Measurements from ENCODE around the gene ST7. TPM values are rescaled to one million over a fixed set of nuclear protein-coding genes. Genes with fewer than 3 reads are reported as not detected.
"Not testable (repeated sequence)": the region's sequence is repeated elsewhere in the genome, so short reads cannot be mapped to it uniquely, and the experiment has no call there.

ST7 gene
- total RNA-seq, 2 experiments from 2014 or later = 5.2 to 7.0 TPM

DNA sequence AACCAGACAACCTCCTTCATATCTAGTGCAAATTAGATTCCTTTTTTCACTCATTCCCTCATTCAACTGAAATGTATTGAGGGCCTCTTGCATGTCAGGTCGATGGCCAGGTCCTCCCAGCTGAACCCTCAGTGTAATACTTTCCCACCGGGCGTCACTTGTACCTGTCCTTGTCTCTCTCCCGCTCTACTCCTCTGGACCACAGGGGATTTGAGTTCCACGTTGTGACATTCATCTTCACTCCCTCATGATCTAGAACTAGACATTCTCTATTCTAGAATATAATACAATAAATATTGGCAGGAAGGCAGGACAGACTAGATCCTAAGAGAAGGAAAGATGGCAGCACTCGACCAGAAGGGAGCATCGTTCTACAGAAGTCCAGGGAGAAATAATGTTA is 285.6 kb downstream of the ST7 start:
- no peak for DNase-seq
- ChIA-PET POLR2A (no interaction called here), CTCF (no interaction called here)
- Mint-ChIP-seq H3K36me3 (ENCODE audit: low read depth) (no peaks in the 10 kb centered on the region), H3K27ac (no peak overlapping the region), H3K9me3 (no peaks in the 10 kb centered on the region), H3K27me3 (peaks cover 3% of the 10 kb centered on the region), H3K4me1 (no peaks in the 10 kb centered on the region), H3K4me3 (no peak overlapping the region)

DNA sequence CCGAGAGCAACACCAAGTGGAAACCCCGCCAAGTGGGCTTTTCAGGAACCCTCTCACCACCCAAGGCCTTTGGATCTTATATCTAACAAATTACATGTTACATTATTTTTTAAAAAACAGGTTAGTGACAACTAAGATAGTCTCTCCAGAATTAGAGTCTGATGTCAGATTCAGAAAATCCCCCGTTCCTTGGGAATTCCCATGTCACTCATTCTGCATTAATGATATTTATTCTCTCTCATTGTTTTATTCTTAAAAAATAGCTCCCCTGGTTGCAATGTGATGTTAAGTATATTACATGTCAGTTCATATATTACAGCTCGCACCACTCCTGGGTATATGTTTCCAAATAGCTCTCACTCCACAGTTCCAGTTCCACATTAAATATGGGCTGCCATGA is 287.8 kb downstream of the ST7 start:
- no peak for DNase-seq
- Mint-ChIP-seq H3K4me3 (no peak overlapping the region), H3K27ac (no peak overlapping the region), H3K36me3 (ENCODE audit: low read depth) (no peaks in the 10 kb centered on the region), H3K27me3 (no peaks in the 10 kb centered on the region), H3K9me3 (no peaks in the 10 kb centered on the region), H3K4me1 (no peaks in the 10 kb centered on the region)
- ChIA-PET POLR2A (no interaction called here), CTCF (no interaction called here)

DNA sequence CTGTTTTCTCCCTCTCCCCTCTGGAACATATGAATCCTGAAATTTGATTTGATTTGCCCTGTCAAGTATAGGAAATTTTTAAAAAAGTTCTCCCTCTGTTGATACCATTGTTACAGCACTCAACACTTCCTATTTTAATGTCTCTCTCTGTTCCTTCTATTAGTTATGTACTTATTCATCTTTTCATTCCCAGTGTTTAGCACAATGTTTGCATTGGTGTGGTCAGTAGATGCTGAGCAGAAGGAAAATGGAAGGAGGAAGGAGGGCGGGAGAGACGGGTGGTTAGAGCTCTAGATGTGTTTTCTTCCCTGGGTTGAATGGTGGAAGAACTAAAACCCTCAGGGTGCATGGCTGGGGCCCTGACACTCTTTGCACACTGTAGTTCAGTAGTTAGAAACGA is 290.1 kb downstream of the ST7 start:
- CTCF ChIA-PET = no interaction called here

DNA sequence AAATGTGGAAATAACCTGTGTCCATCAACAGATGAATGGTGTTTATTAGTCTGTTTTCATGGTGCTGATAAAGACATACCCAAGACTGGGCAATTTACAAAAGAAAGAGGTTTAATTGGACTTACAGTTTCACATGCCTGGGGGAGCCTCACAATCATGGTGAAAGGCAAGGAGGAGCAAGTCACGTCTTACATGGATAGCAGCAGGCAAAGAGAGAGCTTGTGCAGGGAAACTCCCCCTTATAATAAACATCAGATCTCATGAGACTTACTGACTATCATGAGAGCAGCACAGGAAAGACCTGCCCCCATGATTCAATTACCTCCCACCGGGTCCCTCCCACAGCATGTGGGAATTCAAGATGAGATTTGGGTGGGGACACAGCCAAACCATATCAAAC is 292.4 kb downstream of the ST7 start:
- H3K27me3 Mint-ChIP-seq; CTCF ChIA-PET; H3K4me3 Mint-ChIP-seq; H3K9me3 Mint-ChIP-seq; POLR2A ChIA-PET; H3K27ac Mint-ChIP-seq; H3K36me3 Mint-ChIP-seq (ENCODE audit: low read depth); H3K4me1 Mint-ChIP-seq; DNase-seq: not testable (repeated sequence)

More for the DNA sequence above, 290.1 kb downstream of the ST7 start:
- no peaks in the 10 kb centered on the region for H3K9me3 Mint-ChIP-seq
- no peaks in the 10 kb centered on the region for H3K36me3 Mint-ChIP-seq (ENCODE audit: low read depth)
- DNase-seq = no peak
- no peaks in the 10 kb centered on the region for H3K27me3 Mint-ChIP-seq
- H3K27ac Mint-ChIP-seq = no peak overlapping the region
- no peaks in the 10 kb centered on the region for H3K4me1 Mint-ChIP-seq
- POLR2A ChIA-PET = no interaction called here
- no peak overlapping the region for H3K4me3 Mint-ChIP-seq

DNA sequence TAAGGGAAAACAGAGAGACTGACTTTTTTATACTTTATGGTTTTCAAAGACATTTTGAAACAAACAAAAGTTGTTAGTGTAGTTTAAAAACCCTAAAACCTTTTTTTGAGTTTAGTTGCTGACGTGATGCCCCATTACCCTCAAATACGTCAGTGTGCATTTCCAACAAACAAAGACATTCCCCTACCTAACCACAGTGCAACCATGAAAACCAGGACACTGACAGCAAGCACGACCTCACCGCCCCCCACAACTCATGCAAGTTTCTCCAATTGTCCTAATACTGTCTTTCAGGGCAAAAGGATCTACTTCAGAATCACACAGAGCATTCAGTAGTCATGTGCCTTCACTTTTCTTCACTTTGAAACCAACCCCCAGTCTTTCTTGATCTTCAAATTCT is 294.5 kb downstream of the ST7 start:
- no peaks in the 10 kb centered on the region for H3K36me3 Mint-ChIP-seq (ENCODE audit: low read depth)
- H3K9me3 Mint-ChIP-seq = no peaks in the 10 kb centered on the region
- no peak overlapping the region for H3K4me3 Mint-ChIP-seq
- ChIA-PET POLR2A (no interaction called here), CTCF (no interaction called here)
- DNase-seq = no peak
- no peaks in the 10 kb centered on the region for H3K27me3 Mint-ChIP-seq
- no peak overlapping the region for H3K27ac Mint-ChIP-seq
- no peaks in the 10 kb centered on the region for H3K4me1 Mint-ChIP-seq

DNA sequence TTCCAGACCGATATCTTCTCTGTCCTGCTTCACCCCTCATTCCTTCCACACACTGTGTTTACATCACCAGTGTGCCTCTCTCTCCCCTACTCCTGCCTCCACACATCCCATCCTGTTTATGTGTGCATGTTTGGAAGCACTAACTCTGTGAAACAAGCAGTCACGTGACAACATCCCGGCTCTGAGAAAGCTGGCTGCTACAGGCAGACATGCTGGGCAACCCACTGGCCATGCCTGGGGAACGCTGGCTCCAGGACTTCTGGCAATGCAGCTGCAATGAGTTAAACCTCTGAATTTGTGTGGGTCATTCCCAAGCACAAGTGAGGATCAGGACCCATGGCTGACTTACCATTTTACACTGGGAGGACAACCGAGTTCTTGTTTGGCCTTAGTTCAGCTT is 295.5 kb downstream of the ST7 start:
- H3K4me3 Mint-ChIP-seq = no peak overlapping the region
- ChIA-PET CTCF (no interaction called here), POLR2A (no interaction called here)
- H3K27me3 Mint-ChIP-seq = no peaks in the 10 kb centered on the region
- H3K36me3 Mint-ChIP-seq (ENCODE audit: low read depth) = no peaks in the 10 kb centered on the region
- H3K4me1 Mint-ChIP-seq = no peaks in the 10 kb centered on the region
- DNase-seq = no peak
- H3K9me3 Mint-ChIP-seq = no peaks in the 10 kb centered on the region
- no peak overlapping the region for H3K27ac Mint-ChIP-seq

DNA sequence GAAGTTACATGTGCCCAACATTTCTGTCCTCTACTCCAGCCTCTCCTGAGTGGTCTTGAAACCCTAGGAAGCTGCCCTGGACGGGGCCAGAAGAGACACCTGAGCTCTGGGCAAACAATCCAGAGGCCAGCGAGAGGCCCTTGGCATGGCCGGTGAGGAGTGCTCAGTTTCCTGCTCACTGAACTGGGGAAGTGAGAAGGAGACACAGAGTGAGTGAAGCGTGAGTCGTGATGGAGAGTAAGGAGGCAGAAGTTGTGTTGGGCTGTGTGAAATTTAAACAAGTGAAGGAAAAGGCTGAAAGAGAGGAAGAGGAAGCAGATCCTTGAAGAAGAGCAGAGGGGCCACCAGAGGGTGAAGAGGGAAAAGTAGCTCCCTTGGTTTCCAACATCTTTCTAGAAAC is 296.4 kb downstream of the ST7 start:
- Mint-ChIP-seq H3K27me3 (no peaks in the 10 kb centered on the region), H3K27ac (no peak overlapping the region), H3K4me1 (no peaks in the 10 kb centered on the region), H3K4me3 (no peak overlapping the region), H3K36me3 (ENCODE audit: low read depth) (no peaks in the 10 kb centered on the region), H3K9me3 (no peaks in the 10 kb centered on the region)
- CTCF ChIA-PET = interaction anchor here (0.6 kb wide), 1 partner anchor 32 kb away, joined by 3 read pairs; no protein-coding TSS in a partner anchor
- no peak for DNase-seq
- POLR2A ChIA-PET = no interaction called here

DNA sequence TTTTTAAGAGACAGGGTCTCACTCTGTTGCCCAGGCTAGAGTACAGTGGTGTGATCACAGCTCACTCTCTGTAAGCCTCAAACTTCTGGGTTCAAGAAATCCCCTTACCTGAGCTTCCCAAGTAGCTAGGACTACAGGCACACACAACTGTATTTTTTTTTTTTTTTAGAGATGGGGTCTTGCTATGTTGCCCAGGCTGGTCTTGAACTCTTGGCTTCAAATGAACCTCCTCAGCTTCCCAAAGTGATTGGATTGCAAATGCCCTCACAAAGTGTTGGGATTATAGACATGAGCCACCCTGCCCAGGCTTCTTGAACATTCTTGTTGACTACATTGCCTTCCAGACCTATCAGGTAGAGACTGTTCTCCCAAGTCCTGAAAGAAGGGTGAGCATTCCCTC is 296.9 kb downstream of the ST7 start:
- no peak overlapping the region for H3K4me3 Mint-ChIP-seq
- H3K36me3 Mint-ChIP-seq (ENCODE audit: low read depth) = no peaks in the 10 kb centered on the region

DNA sequence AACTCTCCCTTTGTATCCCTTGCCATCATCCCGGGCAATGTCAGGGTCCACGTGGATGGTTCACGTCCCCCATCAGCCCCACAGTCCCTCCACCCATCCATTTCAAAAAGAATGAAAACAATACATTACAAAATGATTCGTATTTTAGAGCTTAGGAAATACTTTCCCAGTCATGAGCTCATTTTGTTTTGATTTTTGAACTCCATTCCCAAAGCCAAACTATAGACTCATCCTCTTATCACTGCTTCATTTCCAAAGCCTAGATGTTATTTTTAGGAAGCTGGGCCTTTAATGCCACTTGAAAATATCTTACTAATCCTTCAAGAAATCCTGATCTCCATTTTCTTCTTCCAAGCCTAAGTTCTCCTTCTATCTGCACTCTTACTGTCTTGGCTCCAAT is 297.5 kb downstream of the ST7 start:
- CTCF ChIA-PET = no interaction called here
- no peak overlapping the region for H3K4me3 Mint-ChIP-seq

More for the DNA sequence above, 296.9 kb downstream of the ST7 start:
- CTCF ChIA-PET = interaction anchor here (0.6 kb wide), 1 partner anchor 32 kb away, joined by 3 read pairs; no protein-coding TSS in a partner anchor
- no peaks in the 10 kb centered on the region for H3K9me3 Mint-ChIP-seq
- H3K27ac Mint-ChIP-seq = no peak overlapping the region
- POLR2A ChIA-PET = no interaction called here
- peaks cover 2% of the 10 kb centered on the region for H3K27me3 Mint-ChIP-seq
- H3K4me1 Mint-ChIP-seq = no peaks in the 10 kb centered on the region
- no peak for DNase-seq

DNA sequence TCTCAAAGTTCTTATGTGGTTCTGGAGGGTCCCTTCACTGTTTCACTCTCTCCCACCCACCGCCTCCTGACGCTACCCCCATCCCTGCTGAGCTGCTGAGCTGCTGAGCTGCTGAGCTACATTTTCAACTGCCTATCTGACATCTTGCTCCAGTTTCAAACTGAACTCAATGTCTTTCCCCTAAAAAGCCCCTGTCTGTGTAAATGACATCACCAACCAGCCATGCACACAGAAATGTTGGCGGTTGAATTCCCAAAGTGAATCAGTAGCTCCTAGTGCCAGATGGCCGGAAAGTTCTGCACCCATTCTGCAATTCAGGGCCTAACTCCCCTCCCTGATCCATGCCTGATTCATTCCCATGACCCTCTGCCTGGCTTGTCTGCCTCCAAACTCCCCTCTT is 298.4 kb downstream of the ST7 start:
- CTCF ChIA-PET = no interaction called here
- no peak overlapping the region for H3K27ac Mint-ChIP-seq

More for the DNA sequence above, 297.5 kb downstream of the ST7 start:
- POLR2A ChIA-PET = no interaction called here
- no peak overlapping the region for H3K27ac Mint-ChIP-seq
- no peak for DNase-seq
- no peaks in the 10 kb centered on the region for H3K4me1 Mint-ChIP-seq
- no peaks in the 10 kb centered on the region for H3K9me3 Mint-ChIP-seq
- peaks cover 2% of the 10 kb centered on the region for H3K27me3 Mint-ChIP-seq
- H3K36me3 Mint-ChIP-seq (ENCODE audit: low read depth) = no peaks in the 10 kb centered on the region

DNA sequence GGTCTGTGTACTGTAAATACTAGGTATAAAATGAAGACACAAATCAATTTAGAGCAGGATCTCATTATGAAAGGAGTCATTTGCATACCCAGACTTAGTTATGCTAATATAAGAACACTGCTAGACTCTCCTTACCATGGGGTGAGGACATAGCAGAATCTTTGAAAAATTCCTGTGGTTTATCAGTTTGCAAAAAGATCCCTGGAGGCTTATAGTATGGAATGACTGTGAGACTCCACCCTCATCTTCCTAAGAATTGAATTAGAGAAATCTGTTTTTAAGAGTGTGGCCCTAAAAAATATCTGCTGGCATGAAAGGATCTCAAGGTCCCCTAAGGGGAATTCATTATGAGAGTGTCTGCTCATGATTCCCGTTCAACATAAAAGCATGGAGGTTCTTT is 306.3 kb downstream of the ST7 start:
- Mint-ChIP-seq H3K27me3 (peaks cover 5% of the 10 kb centered on the region), H3K4me3 (no peak overlapping the region), H3K4me1 (no peaks in the 10 kb centered on the region), H3K36me3 (ENCODE audit: low read depth) (no peaks in the 10 kb centered on the region), H3K27ac (no peak overlapping the region), H3K9me3 (no peaks in the 10 kb centered on the region)
- no peak for DNase-seq
- CTCF ChIA-PET = no interaction called here
- POLR2A ChIA-PET = no interaction called here

More for the DNA sequence above, 298.4 kb downstream of the ST7 start:
- Mint-ChIP-seq H3K4me3 (no peak overlapping the region), H3K9me3 (no peaks in the 10 kb centered on the region), H3K4me1 (no peaks in the 10 kb centered on the region), H3K36me3 (ENCODE audit: low read depth) (no peaks in the 10 kb centered on the region), H3K27me3 (peaks cover 2% of the 10 kb centered on the region)
- POLR2A ChIA-PET = interaction anchor here (0.8 kb wide), 1 partner anchor 943 kb away, joined by 4 read pairs; no protein-coding TSS in a partner anchor
- no peak for DNase-seq

DNA sequence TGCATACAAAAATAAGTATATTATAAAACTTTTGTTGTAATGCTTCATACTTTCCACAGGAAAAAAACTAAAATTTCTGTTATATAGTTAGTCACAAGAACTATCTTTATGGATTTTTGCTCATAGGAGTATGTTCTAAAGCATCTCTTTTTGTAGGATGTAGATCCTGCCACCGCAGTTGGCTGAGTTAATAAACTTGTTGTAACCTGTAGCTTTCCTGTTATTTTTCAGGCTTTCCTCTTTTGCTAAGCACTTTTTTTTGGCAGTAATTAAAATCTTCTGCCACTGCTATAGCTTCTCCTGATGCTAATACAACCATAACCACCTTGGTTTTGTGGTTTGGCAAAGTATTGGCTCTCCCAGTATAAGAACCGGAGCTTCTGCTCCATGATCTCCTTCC is 309.2 kb downstream of the ST7 start:
- H3K27me3 Mint-ChIP-seq = peaks cover 3% of the 10 kb centered on the region
- no peak for DNase-seq
- H3K9me3 Mint-ChIP-seq = no peaks in the 10 kb centered on the region
- ChIA-PET POLR2A (no interaction called here), CTCF (no interaction called here)
- no peaks in the 10 kb centered on the region for H3K4me1 Mint-ChIP-seq
- H3K36me3 Mint-ChIP-seq (ENCODE audit: low read depth) = no peaks in the 10 kb centered on the region
- no peak overlapping the region for H3K4me3 Mint-ChIP-seq
- no peak overlapping the region for H3K27ac Mint-ChIP-seq

DNA sequence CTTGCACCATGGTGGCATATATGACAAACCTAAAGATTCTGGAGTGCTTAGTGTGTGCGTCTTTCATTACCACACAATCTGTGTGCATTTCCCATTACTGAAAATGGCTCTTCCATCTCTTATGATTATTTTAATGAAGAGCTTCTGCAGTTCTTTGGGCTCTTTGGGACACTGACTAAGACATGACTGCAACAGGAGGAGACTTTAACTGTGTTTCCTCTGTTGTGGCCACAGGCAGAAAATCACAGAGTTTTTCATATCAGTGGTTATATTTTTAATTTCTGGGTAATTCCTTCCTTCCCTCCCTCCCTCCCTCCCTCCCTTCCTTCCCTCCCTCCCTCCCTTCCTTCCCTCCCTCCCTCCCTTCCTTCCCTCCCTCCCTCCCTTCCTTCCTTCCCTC is 311.4 kb downstream of the ST7 start:
- Mint-ChIP-seq H3K36me3 (ENCODE audit: low read depth) (no peaks in the 10 kb centered on the region), H3K4me1 (no peaks in the 10 kb centered on the region), H3K27me3 (peaks cover 3% of the 10 kb centered on the region), H3K4me3 (no peak overlapping the region), H3K9me3 (no peaks in the 10 kb centered on the region), H3K27ac (no peak overlapping the region)
- ChIA-PET CTCF (no interaction called here), POLR2A (no interaction called here)
- DNase-seq = no peak

DNA sequence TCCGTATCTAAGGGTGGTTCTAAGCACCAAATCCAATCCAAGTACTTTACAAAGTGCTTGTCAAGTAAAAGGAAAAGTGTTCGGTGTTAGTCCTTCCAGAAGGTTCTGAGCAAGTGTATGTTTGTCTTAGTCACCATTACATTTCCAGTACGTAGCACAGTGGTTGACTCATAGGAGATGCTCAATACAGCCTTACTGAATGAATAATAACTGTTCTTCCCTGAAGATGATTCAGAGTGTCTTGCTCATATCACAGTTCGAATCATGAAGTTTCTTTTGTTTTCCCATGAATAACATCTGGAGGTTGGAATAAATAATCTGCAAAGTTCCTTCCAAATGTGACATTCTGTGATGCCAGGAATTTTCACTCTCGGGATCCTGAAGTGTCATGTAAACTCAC is 316.1 kb downstream of the ST7 start:
- no peaks in the 10 kb centered on the region for H3K4me1 Mint-ChIP-seq
- no peaks in the 10 kb centered on the region for H3K9me3 Mint-ChIP-seq
- no peak overlapping the region for H3K27ac Mint-ChIP-seq
- no peaks in the 10 kb centered on the region for H3K36me3 Mint-ChIP-seq (ENCODE audit: low read depth)
- POLR2A ChIA-PET = no interaction called here
- CTCF ChIA-PET = no interaction called here
- no peak for DNase-seq
- no peak overlapping the region for H3K4me3 Mint-ChIP-seq
- H3K27me3 Mint-ChIP-seq = no peaks in the 10 kb centered on the region

DNA sequence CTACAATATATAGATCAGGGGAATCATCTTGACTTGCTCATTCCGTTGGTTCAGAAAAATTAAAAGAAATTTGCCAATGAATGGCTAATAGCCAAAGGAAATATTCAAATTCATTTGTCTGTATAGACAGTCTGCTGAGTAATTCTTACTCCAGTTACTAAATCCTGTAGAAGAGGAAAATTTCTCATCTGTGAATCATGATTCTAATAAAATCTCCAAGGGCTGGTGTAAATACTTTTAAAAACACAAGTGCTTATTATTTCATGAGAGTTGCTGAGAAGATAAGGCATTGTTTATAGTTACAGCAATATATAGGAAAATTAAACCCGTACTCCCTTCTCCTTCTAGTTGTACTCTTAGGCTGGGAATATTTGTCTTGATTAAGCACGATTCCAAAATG is 316.6 kb downstream of the ST7 start:
- Mint-ChIP-seq H3K36me3 (ENCODE audit: low read depth) (no peaks in the 10 kb centered on the region), H3K27ac (no peak overlapping the region), H3K4me1 (no peaks in the 10 kb centered on the region), H3K9me3 (no peaks in the 10 kb centered on the region), H3K27me3 (no peaks in the 10 kb centered on the region), H3K4me3 (no peak overlapping the region)
- POLR2A ChIA-PET = no interaction called here
- DNase-seq = no peak
- CTCF ChIA-PET = no interaction called here
